AG09309 (cell line): Measurements from ENCODE around the gene NCOA6.

ENCODE experiments used
- DNase-seq: peaks from one replicate; pipeline ENCODE4 v3.0.0-alpha.2; 2010; ENCODE audit warnings: low read depth
- H3K4me3 ChIP-seq: 2 replicates; pipeline ENCODE4 v1.5.1; 2011; ENCODE audit warnings: mild to moderate bottlenecking, low read depth, low read length, moderate library complexity; ENCODE audit not compliant: control insufficient read depth
- CTCF ChIP-seq: IDR thresholded peaks from 2 replicates; pipeline ENCODE4 v1.5.1; 2011; ENCODE audit warnings: mild to moderate bottlenecking, low read depth, low read length, inconsistent platforms; ENCODE audit not compliant: insufficient read depth, control insufficient read depth; ENCODE audit errors: missing control alignments

The NCOA6 gene

GRCh38 chr20:34747479-34747878 lies 78.0 kb downstream of the NCOA6 start:
- H3K4me3 ChIP-seq: no peak overlapping the region
- DNase-seq: no peak
- no peak for TF ChIP-seq CTCF

GRCh38 chr20:34746674-34747073 lies 78.8 kb downstream of the NCOA6 start:
- TF ChIP-seq CTCF: no peak
- no peak for DNase-seq
- H3K4me3 ChIP-seq: no peak overlapping the region

GRCh38 chr20:34744847-34745246 lies 80.6 kb downstream of the NCOA6 start:
- no peak overlapping the region for H3K4me3 ChIP-seq

GRCh38 chr20:34744340-34744739 lies 81.1 kb downstream of the NCOA6 start:
- no peak for DNase-seq
- no peak overlapping the region for H3K4me3 ChIP-seq
- no peak for TF ChIP-seq CTCF

More at GRCh38 chr20:34744847-34745246, 80.6 kb downstream of the NCOA6 start:
- TF ChIP-seq CTCF: no peak
- no peak for DNase-seq

GRCh38 chr20:34743039-34743438 lies 82.4 kb downstream of the NCOA6 start:
- no peak overlapping the region for H3K4me3 ChIP-seq
- no peak for TF ChIP-seq CTCF
- no peak for DNase-seq

GRCh38 chr20:34736106-34736735 lies 89.2 kb downstream of the NCOA6 start:
- no peak overlapping the region for H3K4me3 ChIP-seq
- TF ChIP-seq CTCF: no peak
- DNase-seq: no peak
